HCT116 (cell line): Measurements from ENCODE around the gene PAN3. TPM values are rescaled to one million over a fixed set of nuclear protein-coding genes. Genes with fewer than 3 reads are reported as not detected.

Experiments
- ATAC-seq: fragments of 200-7000 bp; cut with Tn5 transposase; 2 replicates; pipeline ENCODE4 v1.9.1; 2020; ENCODE audit warnings: mild to moderate bottlenecking, moderate library complexity
- BruUV-seq: library from RNA; stranded (reverse); fragments of 400-500 nt; replicated peaks from 2 replicates; lab custom pipeline; 2021; lab: Mats Ljungman, UMichigan
- CTCF ChIA-PET: fragments of 300-600 bp; sonication (Branson Sonifier 250); formaldehyde crosslinking; loops from one replicate; lab custom pipeline; 2021; ENCODE audit warnings: antibody characterized with exemption; lab: Charles Lee
- POLR2A ChIA-PET: fragments of 300-600, 350-600 bp; sonication (Branson Sonifier 250); formaldehyde crosslinking; loops from one replicate; lab custom pipeline; 2021; ENCODE audit warnings: antibody characterized with exemption; lab: Charles Lee
- RAD21 ChIA-PET, 2 experiments: fragments of 300-600 bp; sonication (Branson Sonifier 250); formaldehyde crosslinking; loops; one replicate each; lab custom pipeline; 2023; ENCODE audit warnings: low total read pairs in 2 of 2; ENCODE audit not compliant: uncharacterized antibody in 2 of 2, unreplicated experiment in 2 of 2, low non-redundant PET in 1 of 2; lab: Charles Lee
- DNase-seq: peaks from one replicate; pipeline ENCODE4 v3.0.0-alpha.2; 2010; ENCODE audit warnings: low read depth, low spot score
- H2AFZ ChIP-seq: fragments of 200-600 bp; shearing (Covaris generic), sonication (generic); 2 replicates; pipeline ENCODE4 v1.6.1; 2017; ENCODE audit warnings: low read depth, mixed run types, mixed read lengths, antibody characterized with exemption, low read length; ENCODE audit not compliant: poor library complexity, severe bottlenecking
- H3K27ac ChIP-seq: 2 replicates; pipeline ENCODE4 v1.5.1; 2012; ENCODE audit warnings: low read depth, low read length
- H3K27me3 ChIP-seq: fragments of 200-600 bp; sonication (generic); 2 replicates; pipeline ENCODE4 v1.6.1; 2016; ENCODE audit warnings: mixed run types, low read length, mixed read lengths; ENCODE audit not compliant: insufficient read depth
- H3K36me3 ChIP-seq, 2 experiments: fragments of 200-500 bp in 1 of 2; fragments of 200-600 bp in 1 of 2; sonication (Bioruptor generic) in 1 of 2; sonication (generic) in 1 of 2; 2 replicates each; pipeline versions ENCODE4 v1.5.1 to v1.6.1; 2014 to 2016; ENCODE audit warnings: low read length in 2 of 2, inconsistent platforms in 1 of 2, mixed read lengths in 1 of 2, mixed run types in 1 of 2; ENCODE audit not compliant: insufficient read depth in 2 of 2, control insufficient read depth in 1 of 2
- H3K4me1 ChIP-seq, 2 experiments: fragments of 200-600 bp in 1 of 2; sonication (generic) in 1 of 2; 2 replicates each; pipeline versions ENCODE4 v1.5.1 to v1.6.1; 2012 to 2017; ENCODE audit warnings: low read length in 2 of 2, inconsistent platforms in 1 of 2, mild to moderate bottlenecking in 1 of 2, mixed read lengths in 1 of 2, mixed run types in 1 of 2, moderate library complexity in 1 of 2; ENCODE audit not compliant: insufficient read depth in 2 of 2, control insufficient read depth in 1 of 2
- H3K4me2 ChIP-seq: fragments of 200-600 bp; sonication (generic); 2 replicates; pipeline ENCODE4 v1.6.1; 2017; ENCODE audit warnings: mixed run types, low read length, mixed read lengths
- H3K4me3 ChIP-seq, 2 experiments: fragments of 200-600 bp in 1 of 2; sonication (generic) in 1 of 2; replicated peaks in 1 of 2; 2 replicates each; pipeline ENCODE4 v1.5.1; 2011 to 2016; ENCODE audit warnings: low read length in 2 of 2, control low read depth in 1 of 2, low read depth in 1 of 2, mild to moderate bottlenecking in 1 of 2, mixed read lengths in 1 of 2, mixed run types in 1 of 2
- H3K79me2 ChIP-seq: fragments of 200-600 bp; sonication (generic); 2 replicates; pipeline ENCODE4 v1.6.1; 2017; ENCODE audit warnings: mild to moderate bottlenecking, mixed run types, low read length, moderate library complexity, mixed read lengths; ENCODE audit not compliant: insufficient read depth
- H3K9ac ChIP-seq: fragments of 200-600 bp; sonication (generic); 2 replicates; pipeline ENCODE4 v1.6.1; 2016; ENCODE audit warnings: low read length, mixed read lengths
- H3K9me2 ChIP-seq: fragments of 200-600 bp; sonication (generic), shearing (Covaris generic); 2 replicates; pipeline ENCODE4 v1.6.1; 2017; ENCODE audit warnings: mixed run types, mild to moderate bottlenecking, moderate library complexity; ENCODE audit not compliant: insufficient read depth
- H3K9me3 ChIP-seq, 2 experiments: fragments of 200-500 bp in 1 of 2; fragments of 200-600 bp in 1 of 2; sonication (Bioruptor generic) in 1 of 2; sonication (generic) in 1 of 2; 2 replicates each; pipeline ENCODE4 v1.6.1; 2014 to 2017; ENCODE audit warnings: low read length in 2 of 2, mixed read lengths in 2 of 2, inconsistent platforms in 1 of 2, low read depth in 1 of 2, mild to moderate bottlenecking in 1 of 2, mixed run types in 1 of 2, moderate library complexity in 1 of 2; ENCODE audit not compliant: control insufficient read depth in 1 of 2, insufficient read depth in 1 of 2
- H4K20me1 ChIP-seq: fragments of 200-600 bp; sonication (generic), shearing (Covaris generic); 2 replicates; pipeline ENCODE4 v1.6.1; 2017; ENCODE audit warnings: mixed run types, mild to moderate bottlenecking, moderate library complexity; ENCODE audit not compliant: insufficient read depth
- EGR1 ChIP-seq: IDR thresholded peaks from 2 replicates; pipeline ENCODE4 v1.6.1; 2012; ENCODE audit warnings: low read depth
- JUND ChIP-seq: IDR thresholded peaks from 2 replicates; pipeline ENCODE4 v1.6.1; 2012
- POLR2A ChIP-seq: IDR thresholded peaks from 2 replicates; pipeline ENCODE4 v1.7.0; 2011; ENCODE audit warnings: borderline replicate concordance; ENCODE audit not compliant: insufficient read depth, insufficient read length; ENCODE audit errors: extremely low read depth
- POLR2AphosphoS5 ChIP-seq: IDR thresholded peaks from 2 replicates; pipeline ENCODE4 v1.6.1; 2011; ENCODE audit warnings: mild to moderate bottlenecking, low read depth, low read length, moderate library complexity
- REST ChIP-seq: IDR thresholded peaks from 2 replicates; pipeline ENCODE4 v1.6.1; 2012; ENCODE audit warnings: low read depth
- SIN3A ChIP-seq: IDR thresholded peaks from 2 replicates; pipeline ENCODE4 v1.6.1; 2012; ENCODE audit warnings: low read depth
- SP1 ChIP-seq: IDR thresholded peaks from 2 replicates; pipeline ENCODE4 v1.6.1; 2012; ENCODE audit warnings: low read depth
- SRF ChIP-seq: IDR thresholded peaks from 2 replicates; pipeline ENCODE4 v1.6.1; 2012; ENCODE audit warnings: low read depth
- TCF7L2 ChIP-seq: IDR thresholded peaks from 2 replicates; pipeline ENCODE4 v1.7.0; 2011; ENCODE audit warnings: borderline replicate concordance, inconsistent platforms; ENCODE audit not compliant: insufficient read depth, insufficient read length; ENCODE audit errors: extremely low read depth
- YY1 ChIP-seq: IDR thresholded peaks from 2 replicates; pipeline ENCODE4 v1.6.1; 2011; ENCODE audit warnings: low read length, low read depth, moderate library complexity, mild to moderate bottlenecking; ENCODE audit not compliant: insufficient replicate concordance; ENCODE audit errors: extremely low read depth
- ZBTB33 ChIP-seq: IDR thresholded peaks from 2 replicates; pipeline ENCODE4 v1.6.1; 2011; ENCODE audit warnings: mild to moderate bottlenecking, low read length, moderate library complexity; ENCODE audit not compliant: insufficient replicate concordance; ENCODE audit errors: extremely low read depth
- ZNF274 ChIP-seq: fragments of 200-500 bp; sonication (Bioruptor generic); IDR thresholded peaks from 2 replicates; pipeline ENCODE4 v1.6.1; 2014; ENCODE audit warnings: mild to moderate bottlenecking, low read depth, low read length, inconsistent platforms
- intact Hi-C: fragments of 100-400 bp; cut with micrococcal nuclease; formaldehyde crosslinking; loops from 2 replicates; pipeline ENCODE4 v1.10.0; 2022
- total RNA-seq: library from RNA; stranded (reverse); gene quantifications from one replicate; pipeline ENCODE4 v1.2.1, GENCODE V29; 2021; ENCODE audit not compliant: unreplicated experiment

PAN3 gene
- total RNA-seq, 1 experiment from 2014 or later, result 30.1 TPM

GRCh38 chr13:28338006-28338574 is 199.7 kb downstream of the PAN3 start:
- BruUV-seq, result no TSS peak
- H3K4me2 ChIP-seq, result no peak overlapping the region
- no peaks in the 10 kb centered on the region for H3K9me3 ChIP-seq
- ATAC-seq, result no peak
- ChIA-PET CTCF (interaction anchor here (0.7 kb wide), 1 partner anchor 459 kb away, joined by 7 read pairs; no protein-coding TSS in a partner anchor), RAD21 (no interaction called here), POLR2A (no interaction called here)
- H4K20me1 ChIP-seq, result no peaks in the 10 kb centered on the region
- no peaks in the 10 kb centered on the region for H3K36me3 ChIP-seq
- H2AFZ ChIP-seq, result no peak overlapping the region
- DNase-seq, result no peak
- no peaks in the 10 kb centered on the region for H3K79me2 ChIP-seq
- no peaks in the 10 kb centered on the region for H3K9me2 ChIP-seq
- no peak overlapping the region for H3K4me3 ChIP-seq
- no peak overlapping the region for H3K27ac ChIP-seq
- H3K27me3 ChIP-seq, result no peaks in the 10 kb centered on the region
- H3K4me1 ChIP-seq, result peaks cover 5 to 10% of the 10 kb centered on the region in 2 experiments; a peak in 3 of 4 replicates
- TF ChIP-seq TCF7L2 (no peak), POLR2A (no peak), EGR1 (no peak), ZBTB33 (no peak), SRF (no peak), JUND (no peak), ZNF274 (no peak), SP1 (no peak), POLR2AphosphoS5 (no peak), SIN3A (no peak), REST (no peak), YY1 (no peak)
- TF ChIP-seq, all 23 proteins: peak for 0
- H3K9ac ChIP-seq, result no peak overlapping the region
- intact Hi-C loops, result no loop called here
